GM18951 (cell line): ENCODE measurements around the gene SPIN1.

Experiments used
- POLR2A ChIP-seq: IDR thresholded peaks from 4 replicates; pipeline ENCODE4 v1.6.1; 2011; ENCODE audit warnings: mild to moderate bottlenecking; ENCODE audit not compliant: insufficient read length, insufficient read depth; ENCODE audit errors: extremely low read depth
- in situ Hi-C: fragments of 300-500 bp; cut with MboI; formaldehyde crosslinking; loops from one replicate; pipeline ENCODE4 v1.12.0; 2022; ENCODE audit warnings: low sequenced_read_pairs, mixed read lengths, inconsistent platforms; ENCODE audit not compliant: unreplicated experiment

Gene SPIN1

GRCh38 chr9:88429595-88430430 lies 41.6 kb downstream of the SPIN1 start:
- no peak for TF ChIP-seq POLR2A
- in situ Hi-C loops, result no loop called here

GRCh38 chr9:88433583-88434255 lies 45.5 kb downstream of the SPIN1 start:
- TF ChIP-seq POLR2A, result no peak

GRCh38 chr9:88435336-88435735 lies 47.1 kb downstream of the SPIN1 start:
- in situ Hi-C loops, result no loop called here

More at GRCh38 chr9:88433583-88434255, 45.5 kb downstream of the SPIN1 start:
- in situ Hi-C loops, result no loop called here

GRCh38 chr9:88436379-88436778 lies 48.1 kb downstream of the SPIN1 start:
- in situ Hi-C loops, result no loop called here
- TF ChIP-seq POLR2A, result no peak

More at GRCh38 chr9:88435336-88435735, 47.1 kb downstream of the SPIN1 start:
- no peak for TF ChIP-seq POLR2A

GRCh38 chr9:88437210-88438146 lies 49.2 kb downstream of the SPIN1 start:
- in situ Hi-C loops, result no loop called here
- TF ChIP-seq POLR2A, result no peak

- no peak for TF ChIP-seq POLR2A
- in situ Hi-C loops, result no loop called here
Measured at GRCh38 chr9:88438811-88439210, 50.6 kb downstream of the SPIN1 start.

GRCh38 chr9:88441301-88442007 lies 53.2 kb downstream of the SPIN1 start:
- in situ Hi-C loops, result no loop called here
- no peak for TF ChIP-seq POLR2A

GRCh38 chr9:88443480-88444113 lies 55.4 kb downstream of the SPIN1 start:
- no peak for TF ChIP-seq POLR2A
- in situ Hi-C loops, result no loop called here

- in situ Hi-C loops, result no loop called here
- no peak for TF ChIP-seq POLR2A
Measured at GRCh38 chr9:88446728-88447127, 58.5 kb downstream of the SPIN1 start.

GRCh38 chr9:88447431-88447830 lies 59.2 kb downstream of the SPIN1 start:
- TF ChIP-seq POLR2A, result no peak
- in situ Hi-C loops, result no loop called here

GRCh38 chr9:88451160-88451559 lies 62.9 kb downstream of the SPIN1 start:
- in situ Hi-C loops, result no loop called here
- TF ChIP-seq POLR2A, result no peak
